K562 (cell line): ENCODE results near the gene DVL3. TPM values are rescaled to one million over a fixed set of nuclear protein-coding genes. Genes with fewer than 3 reads are reported as not detected.
A peak's percentile ranks its signal among the peaks of the same experiment; 100 is the strongest.

Source experiments
- ARNT ChIP-seq, 2 experiments: fragments of 450-650 bp; IDR thresholded peaks; 2 replicates each; pipeline ENCODE4 v1.6.1; 2016; ENCODE audit warnings: mild to moderate bottlenecking in 1 of 2
- ATF1 ChIP-seq, 2 experiments: fragments of 450-650 bp in 1 of 2; IDR thresholded peaks; 2 replicates each; pipeline ENCODE4 v1.6.1; 2016; ENCODE audit warnings: missing compliant biosample characterization in 1 of 2, missing genetic modification characterization in 1 of 2
- BDP1 ChIP-seq: IDR thresholded peaks from 3 replicates; pipeline ENCODE4 v1.6.1; 2011; ENCODE audit not compliant: insufficient read length, insufficient read depth
- BRD9 ChIP-seq: fragments of 450-650 bp; IDR thresholded peaks from 2 replicates; pipeline ENCODE4 v1.6.1; 2018; ENCODE audit warnings: low read depth; ENCODE audit not compliant: partially characterized antibody
- CBX3 ChIP-seq, 2 experiments: IDR thresholded peaks; 1 replicate in 1 of 2; 2 replicates in 1 of 2; pipeline ENCODE4 v1.6.1; 2012; ENCODE audit warnings: inconsistent platforms in 2 of 2, low read length in 2 of 2, borderline replicate concordance in 1 of 2, control low read depth in 1 of 2
- CHD1 ChIP-seq: fragments of 200-600 bp; sonication (generic); IDR thresholded peaks from one replicate; pipeline ENCODE4 v1.6.1; 2012; ENCODE audit warnings: mild to moderate bottlenecking, moderate library complexity, low read length, inconsistent platforms
- CLOCK ChIP-seq: fragments of 250-450 bp; sonication (Bioruptor Pico); IDR thresholded peaks from 2 replicates; pipeline ENCODE4 v1.4.0; 2020; ENCODE audit warnings: mild to moderate bottlenecking, moderate library complexity, borderline replicate concordance
- DNMT1 ChIP-seq: fragments of 450-650 bp; IDR thresholded peaks from 2 replicates; pipeline ENCODE4 v1.6.1; 2016; ENCODE audit warnings: antibody characterized with exemption, mild to moderate bottlenecking
- ELF1 ChIP-seq: fragments of 200-800 bp; sonication (Bioruptor generic); IDR thresholded peaks from 2 replicates; pipeline ENCODE4 v1.6.1; 2016; ENCODE audit warnings: missing genetic modification characterization, missing compliant biosample characterization
- HDGF ChIP-seq: fragments of 450-650 bp; IDR thresholded peaks from 2 replicates; pipeline ENCODE4 v1.6.1; 2016
- HEY1 ChIP-seq: fragments of 250-450 bp; sonication (Bioruptor Pico); IDR thresholded peaks from 2 replicates; pipeline ENCODE4 v1.5.0; 2020; ENCODE audit warnings: mild to moderate bottlenecking, moderate library complexity, borderline replicate concordance
- HNRNPUL1 ChIP-seq: fragments of 200-400 bp; formaldehyde crosslinking; IDR thresholded peaks from 2 replicates; pipeline ENCODE4 v1.6.1; 2017; ENCODE audit warnings: low read length
- KLF6 ChIP-seq: fragments of 250-450 bp; sonication (Bioruptor Pico); IDR thresholded peaks from 2 replicates; pipeline ENCODE4 v1.4.0; 2020; ENCODE audit warnings: mild to moderate bottlenecking, moderate library complexity, borderline replicate concordance
- MED1 ChIP-seq: sonication (generic); formaldehyde crosslinking; IDR thresholded peaks from 2 replicates; pipeline ENCODE4 v1.8.1; 2023; ENCODE audit warnings: missing genetic modification reagents, borderline replicate concordance
- MTA1 ChIP-seq: fragments of 450-650 bp; IDR thresholded peaks from 2 replicates; pipeline ENCODE4 v1.6.1; 2017; ENCODE audit warnings: borderline replicate concordance
- NUFIP1 ChIP-seq: fragments of 450-650 bp; IDR thresholded peaks from 2 replicates; pipeline ENCODE4 v1.6.1; 2018; ENCODE audit not compliant: partially characterized antibody
- PCBP2 ChIP-seq: fragments of 200-400 bp; formaldehyde crosslinking; IDR thresholded peaks from 2 replicates; pipeline ENCODE4 v1.6.1; 2018; ENCODE audit warnings: low read length, low read depth, mild to moderate bottlenecking, moderate library complexity; ENCODE audit not compliant: poor library complexity, severe bottlenecking
- PHF20 ChIP-seq: fragments of 450-650 bp; IDR thresholded peaks from 2 replicates; pipeline ENCODE4 v1.6.1; 2018; ENCODE audit not compliant: partially characterized antibody
- STAT5A ChIP-seq: IDR thresholded peaks from 2 replicates; pipeline ENCODE4 v1.6.1; 2012; ENCODE audit warnings: low read length, inconsistent platforms, borderline replicate concordance
- ZFX ChIP-seq: sonication (generic); formaldehyde crosslinking; IDR thresholded peaks from 2 replicates; pipeline ENCODE4 v1.8.0; 2022; ENCODE audit warnings: mild to moderate bottlenecking, missing genetic modification reagents, moderate library complexity
- ZNF184 ChIP-seq: sonication (generic); formaldehyde crosslinking; IDR thresholded peaks from 2 replicates; pipeline ENCODE4 v1.5.0; 2020; ENCODE audit warnings: missing genetic modification reagents
- ZNF24 ChIP-seq: fragments of 450-650 bp; IDR thresholded peaks from 2 replicates; pipeline ENCODE4 v1.6.1; 2016
- ZNF384 ChIP-seq: IDR thresholded peaks from 2 replicates; pipeline ENCODE4 v1.6.1; 2012; ENCODE audit warnings: low read depth, low read length, improper control_type of control experiment
- ZNF75A ChIP-seq: fragments of 450-650 bp; formaldehyde crosslinking; IDR thresholded peaks from 2 replicates; pipeline ENCODE4 v1.4.0; 2020; ENCODE audit warnings: mild to moderate bottlenecking
- polyA plus RNA-seq, 8 experiments: library from polyadenylated mRNA; depleted of rRNA in 4 of 8; stranded (reverse) in 5 of 8; unstranded in 3 of 8; fragments of >200 nt; fragmentation: Nextera tagmentation in 2 of 8; fragmentation: Illumina TruSeq in 1 of 8; extraction: Ambion mirVana in 2 of 8; extraction: Trizol in 1 of 8; gene quantifications; 2 replicates each; pipeline versions ENCODE4 v1.2.1 to v1.2.3, GENCODE V29; 2011 to 2014; ENCODE audit warnings: inconsistent platforms in 1 of 8, missing spikeins in 1 of 8
- total RNA-seq, 7 experiments: library from RNA; depleted of rRNA in 6 of 7; stranded (reverse); fragments of >200 nt in 6 of 7; fragmentation: Illumina TruSeq in 2 of 7; extraction: Trizol in 2 of 7; gene quantifications; 2 replicates each; pipeline versions ENCODE4 v1.2.1 to v1.2.3, GENCODE V29; 2011 to 2021; ENCODE audit warnings: low replicate concordance in 1 of 7
- TF ChIP-seq, protein P1 (sequence below): fragments of 450-650 bp; IDR thresholded peaks from 2 replicates; pipeline ENCODE4 v1.6.1; 2016
- TF ChIP-seq, protein P2 (sequence below): fragments of 450-650 bp; conservative IDR thresholded peaks from 2 replicates; pipeline ENCODE4 v1.6.1; 2016; ENCODE audit warnings: missing genetic modification characterization, low read depth, mild to moderate bottlenecking, control low read depth, missing compliant biosample characterization

DVL3 gene
- total and polyA plus RNA-seq, 9 of the 15 experiments (the other 6 are each of a cell fraction or from before 2014, with no cell fraction given), result 3.1 to 57.9 (median 20.1) TPM

DNA sequence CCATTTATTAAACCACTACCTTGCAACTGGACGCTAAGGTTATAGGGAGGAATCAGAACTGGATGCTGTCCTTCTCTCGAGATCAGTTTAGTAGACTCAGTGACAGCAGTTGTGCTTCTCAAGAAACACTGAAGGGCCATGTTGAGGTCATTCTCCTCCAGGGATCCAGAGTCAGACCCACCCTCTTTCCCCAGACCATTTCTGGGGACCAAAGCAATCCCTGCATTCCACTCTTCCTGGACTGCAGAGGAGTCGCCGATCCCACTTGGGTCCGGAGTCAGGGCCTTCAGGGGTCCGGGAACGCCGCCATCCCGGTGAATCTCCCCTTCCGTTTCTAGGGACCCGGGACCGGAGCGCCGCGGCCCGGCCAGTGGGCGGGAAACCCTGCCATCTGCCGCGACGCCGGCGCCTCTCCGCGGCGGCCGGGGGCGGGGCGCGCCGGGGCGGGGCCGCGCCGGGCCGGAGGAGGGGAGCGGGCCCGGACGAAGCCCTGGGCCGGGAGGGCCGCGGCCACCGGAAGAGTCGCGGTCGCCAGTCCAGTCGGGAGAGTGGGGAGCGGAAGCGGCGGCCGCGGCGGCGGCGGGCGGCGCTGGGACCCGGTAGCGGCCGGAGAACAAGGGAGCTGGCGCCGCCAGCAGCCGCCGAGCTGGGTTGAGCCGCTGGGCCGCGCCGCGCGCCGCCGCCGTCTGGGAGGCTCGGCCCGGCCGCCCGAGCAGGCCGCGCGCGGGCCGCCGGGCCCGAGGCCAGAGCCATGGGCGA lies at the start of gene DVL3 (continued):
- TF ChIP-seq CLOCK (no peak), HDGF (no peak), ARNT (IDR thresholded peaks at IDR 0.05) (no peak), MED1 (CRISPR knock-in tag) (no peak), CBX3 (IDR thresholded peaks at IDR 0.05; ENCODE audit: borderline replicate concordance in 1 of 2, low read length in 2 of 2) (no peak), NUFIP1 (no peak), ZNF384 (no peak), ZNF184 (no peak), HNRNPUL1 (no peak), DNMT1 (no peak), ELF1 (tag) (peak; percentile 86), BDP1 (no peak), MTA1 (no peak), ZNF75A (no peak), ATF1 (CRISPR knock-in tag; IDR thresholded peaks at IDR 0.05) (no peak), ATF1 (tag; IDR thresholded peaks at IDR 0.05) (no peak), PCBP2 (no peak), KLF6 (CRISPR knock-in tag) (no peak), PHF20 (no peak), HEY1 (no peak), STAT5A (no peak), BRD9 (no peak), CHD1 (no peak), ZFX (CRISPR knock-in tag) (peak; percentile 78), ZNF24 (no peak)
- TF ChIP-seq, protein P1, sequence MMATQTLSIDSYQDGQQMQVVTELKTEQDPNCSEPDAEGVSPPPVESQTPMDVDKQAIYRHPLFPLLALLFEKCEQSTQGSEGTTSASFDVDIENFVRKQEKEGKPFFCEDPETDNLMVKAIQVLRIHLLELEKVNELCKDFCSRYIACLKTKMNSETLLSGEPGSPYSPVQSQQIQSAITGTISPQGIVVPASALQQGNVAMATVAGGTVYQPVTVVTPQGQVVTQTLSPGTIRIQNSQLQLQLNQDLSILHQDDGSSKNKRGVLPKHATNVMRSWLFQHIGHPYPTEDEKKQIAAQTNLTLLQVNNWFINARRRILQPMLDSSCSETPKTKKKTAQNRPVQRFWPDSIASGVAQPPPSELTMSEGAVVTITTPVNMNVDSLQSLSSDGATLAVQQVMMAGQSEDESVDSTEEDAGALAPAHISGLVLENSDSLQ, result 0 out of 2 replicates have a peak, but pooled peaks have one; percentile 9
- TF ChIP-seq, protein P2, sequence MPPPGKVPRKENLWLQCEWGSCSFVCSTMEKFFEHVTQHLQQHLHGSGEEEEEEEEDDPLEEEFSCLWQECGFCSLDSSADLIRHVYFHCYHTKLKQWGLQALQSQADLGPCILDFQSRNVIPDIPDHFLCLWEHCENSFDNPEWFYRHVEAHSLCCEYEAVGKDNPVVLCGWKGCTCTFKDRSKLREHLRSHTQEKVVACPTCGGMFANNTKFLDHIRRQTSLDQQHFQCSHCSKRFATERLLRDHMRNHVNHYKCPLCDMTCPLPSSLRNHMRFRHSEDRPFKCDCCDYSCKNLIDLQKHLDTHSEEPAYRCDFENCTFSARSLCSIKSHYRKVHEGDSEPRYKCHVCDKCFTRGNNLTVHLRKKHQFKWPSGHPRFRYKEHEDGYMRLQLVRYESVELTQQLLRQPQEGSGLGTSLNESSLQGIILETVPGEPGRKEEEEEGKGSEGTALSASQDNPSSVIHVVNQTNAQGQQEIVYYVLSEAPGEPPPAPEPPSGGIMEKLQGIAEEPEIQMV (tag), result peak; percentile 97
